HG02943 (cell line): ENCODE results near the gene CCDC157.

Experiments
- ATAC-seq: cut with Tn5 transposase; IDR thresholded peaks from one replicate; pipeline ENCODE4 v1.9.1; 2021; ENCODE audit warnings: mild to moderate bottlenecking, low read depth, moderate library complexity; ENCODE audit not compliant: unreplicated experiment

The CCDC157 gene

GRCh38 chr22:30406400-30406799 lies 49.6 kb downstream of the CCDC157 start:
- ATAC-seq: no peak

DNA sequence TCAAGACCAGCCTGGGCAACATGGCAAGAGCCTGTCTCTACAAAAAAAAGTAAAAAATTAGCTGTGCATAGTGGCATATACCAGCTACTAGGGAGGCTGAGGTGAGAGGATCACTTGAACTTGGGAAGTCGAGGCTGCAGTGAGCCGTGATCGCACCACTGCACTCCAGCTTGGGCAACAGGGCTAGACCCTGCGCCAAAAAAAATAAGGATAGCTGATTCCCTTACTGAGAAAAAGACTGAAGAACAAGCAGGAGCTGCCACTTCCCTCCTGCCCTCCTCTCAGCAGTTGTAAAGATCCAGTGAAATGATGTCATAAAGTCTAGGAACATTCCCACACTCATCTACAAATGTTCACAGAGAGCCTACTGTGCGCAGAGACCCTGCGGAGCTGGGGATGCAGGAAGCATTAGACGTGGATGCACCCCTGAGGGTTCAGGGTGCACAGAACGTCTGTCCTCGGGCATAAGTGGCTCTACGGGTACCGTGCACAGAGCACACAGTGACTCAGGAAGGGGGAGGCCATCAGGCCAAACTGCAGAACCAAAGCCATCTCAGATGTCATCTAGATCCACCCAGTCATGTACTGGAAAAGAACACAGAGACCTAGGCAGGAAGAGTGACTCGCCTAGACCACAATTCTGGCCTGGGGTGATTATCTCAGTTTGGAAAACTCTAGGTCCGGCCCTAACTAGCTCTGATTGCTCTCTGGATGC lies 51.7 kb downstream of the CCDC157 start:
- no peak for ATAC-seq

- no peak for ATAC-seq
These were observed 55.0 kb downstream of the CCDC157 start for GRCh38 chr22:30411780-30412179.

DNA sequence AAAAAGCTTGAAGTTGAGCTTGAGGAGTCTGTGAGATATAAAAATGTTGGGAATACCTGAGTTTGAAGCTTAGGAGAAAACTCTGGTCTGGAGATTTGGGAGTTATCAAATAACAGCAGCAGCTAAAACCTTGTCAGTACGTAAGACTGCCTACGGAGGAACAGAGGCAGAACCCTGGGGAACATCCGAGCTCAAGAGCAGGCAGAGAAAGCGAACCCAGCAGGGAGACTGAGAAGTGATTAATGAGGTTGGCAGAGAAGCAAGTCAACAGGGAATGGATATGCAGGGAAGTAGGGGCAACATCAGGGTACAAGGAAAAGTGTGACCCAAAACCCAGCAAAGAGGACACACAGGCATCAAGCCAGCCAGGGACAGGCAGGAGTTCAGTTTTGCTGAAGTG lies 56.2 kb downstream of the CCDC157 start:
- no peak for ATAC-seq

- no peak for ATAC-seq
These were observed 57.1 kb downstream of the CCDC157 start for GRCh38 chr22:30413745-30414524.

DNA sequence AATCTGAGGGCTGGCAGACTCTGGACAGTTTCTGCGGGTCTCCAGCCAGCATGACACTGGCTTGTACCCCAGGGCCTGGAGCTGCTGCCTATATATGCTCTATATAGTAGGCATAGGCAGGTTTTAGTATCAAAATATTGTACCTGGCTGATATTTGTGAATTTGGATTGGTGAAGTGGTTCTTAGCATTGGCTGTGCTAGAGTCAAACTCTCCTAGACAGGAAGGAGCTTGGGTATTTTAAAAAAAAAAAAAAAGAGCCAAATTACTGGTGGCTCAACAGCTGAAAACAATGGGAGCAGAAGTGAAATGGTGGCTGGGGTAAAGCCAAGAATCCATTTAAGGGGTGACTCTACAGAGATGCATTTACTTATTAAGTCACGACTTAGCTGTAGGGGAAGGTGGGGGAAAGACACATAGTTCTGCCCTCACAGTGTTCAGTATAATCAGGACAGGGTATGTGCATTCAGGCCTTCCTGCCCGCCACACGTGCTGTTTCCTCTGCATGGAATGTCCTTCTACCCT lies 57.8 kb downstream of the CCDC157 start:
- no peak for ATAC-seq

- no peak for ATAC-seq
These were observed 59.6 kb downstream of the CCDC157 start for GRCh38 chr22:30416403-30416802.

- no peak for ATAC-seq
These were observed 60.0 kb downstream of the CCDC157 start for GRCh38 chr22:30416837-30417236.

DNA sequence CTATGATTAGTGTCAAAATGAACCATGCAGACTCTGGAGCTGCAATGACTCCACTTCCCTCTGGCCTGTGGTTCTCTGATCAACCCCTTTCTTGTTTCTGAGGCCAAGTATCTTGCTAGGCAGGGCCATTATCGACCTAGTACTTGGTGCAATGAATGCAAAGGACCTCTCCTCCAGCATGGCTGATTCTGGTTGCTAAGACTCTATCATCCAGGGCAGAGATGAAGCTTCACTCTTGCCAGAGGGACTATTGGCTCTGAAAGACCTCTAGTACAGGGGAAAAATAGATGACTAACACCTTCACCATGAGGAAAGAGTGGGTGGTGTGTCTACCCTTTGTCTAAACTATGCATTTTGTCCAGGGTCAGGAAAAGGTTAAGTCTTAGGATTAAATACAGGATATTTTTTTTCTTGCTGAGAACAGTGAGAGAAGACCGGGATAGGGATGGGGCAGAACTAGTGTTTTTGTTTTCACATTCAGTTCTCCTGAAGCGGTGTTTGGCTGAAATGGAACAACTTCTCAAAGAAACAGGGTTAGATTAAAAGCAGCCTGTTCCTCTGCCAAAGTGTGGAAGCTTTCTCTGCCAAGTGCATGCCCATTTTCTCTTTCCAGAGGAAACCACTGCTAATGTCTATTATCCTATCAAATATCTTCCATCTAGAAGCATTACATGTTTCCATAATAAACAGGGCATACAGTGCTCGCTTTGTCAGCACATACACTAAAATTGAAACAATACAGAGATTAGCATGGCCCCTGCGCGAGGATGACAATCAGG lies 63.7 kb downstream of the CCDC157 start:
- ATAC-seq: no peak

- ATAC-seq: no peak
These were observed 65.1 kb downstream of the CCDC157 start for GRCh38 chr22:30421695-30422480.

GRCh38 chr22:30422481-30423300 lies 65.9 kb downstream of the CCDC157 start:
- ATAC-seq: no peak

- ATAC-seq: peak; percentile 29
These were observed 66.6 kb downstream of the CCDC157 start for GRCh38 chr22:30423301-30423958.

DNA sequence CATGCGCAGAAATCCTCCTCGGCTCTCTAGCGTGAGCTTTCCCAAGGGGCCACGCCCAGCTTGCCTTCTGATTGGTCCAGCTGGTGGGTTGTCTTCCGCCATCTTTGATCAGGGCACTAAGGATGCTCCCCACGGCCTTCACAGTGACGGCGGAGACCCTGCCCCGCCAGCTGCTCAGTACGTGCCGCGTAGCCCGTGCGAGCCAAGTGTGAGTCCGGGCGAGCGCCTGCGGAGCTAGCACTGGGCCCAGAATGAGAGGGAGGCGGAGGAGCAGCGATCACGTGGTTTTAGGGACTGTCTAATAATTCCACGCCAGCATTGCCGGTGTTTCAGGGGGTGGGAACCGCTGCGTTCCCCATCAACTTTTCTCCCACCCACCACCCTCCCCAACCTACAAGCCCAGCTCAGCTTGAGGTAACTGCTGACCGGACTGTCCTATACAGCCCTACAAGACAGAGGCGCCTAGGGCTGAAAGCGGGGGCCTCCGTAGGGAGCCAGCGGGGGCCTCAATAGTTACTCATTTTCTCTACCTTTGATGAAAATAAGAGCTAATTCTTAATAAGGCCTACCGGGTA lies 67.2 kb downstream of the CCDC157 start:
- ATAC-seq: peak; percentile 78

DNA sequence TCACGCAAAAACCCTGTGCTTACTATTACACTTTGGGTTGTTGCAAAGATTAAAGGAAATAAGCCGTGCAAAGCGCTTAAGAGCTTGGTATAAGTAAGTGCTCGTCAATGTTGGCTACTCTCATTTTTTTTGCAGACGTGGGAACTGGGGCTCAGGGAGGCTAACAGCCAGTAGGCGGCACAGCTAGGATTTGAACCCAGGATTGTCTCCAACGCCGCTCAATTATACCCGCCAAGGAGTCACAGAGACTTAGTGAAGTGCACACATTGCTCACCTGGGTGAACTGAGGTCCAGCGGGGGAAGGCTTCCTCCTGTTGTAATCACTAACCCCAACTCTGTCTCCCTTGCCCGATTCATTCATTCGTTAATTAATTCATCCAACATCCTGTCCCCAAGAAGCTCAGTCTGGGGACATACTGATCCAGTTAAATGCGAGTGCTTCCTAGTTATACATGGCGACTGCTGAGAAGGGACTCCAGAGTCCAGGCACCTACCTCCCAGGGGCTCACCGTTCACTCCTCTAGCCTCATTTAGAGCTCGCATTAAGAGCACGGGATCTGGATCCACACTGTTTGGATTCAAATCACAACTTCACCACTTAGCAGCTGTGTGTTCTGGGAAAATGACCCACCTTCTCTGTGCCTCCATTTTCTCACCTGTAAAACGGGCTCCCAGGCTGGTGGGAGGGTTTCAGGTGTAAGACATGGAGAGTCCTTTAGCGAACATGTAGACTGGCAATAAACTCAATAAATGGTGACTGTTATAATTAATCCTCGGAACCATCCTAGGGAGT lies 67.9 kb downstream of the CCDC157 start:
- no peak for ATAC-seq

DNA sequence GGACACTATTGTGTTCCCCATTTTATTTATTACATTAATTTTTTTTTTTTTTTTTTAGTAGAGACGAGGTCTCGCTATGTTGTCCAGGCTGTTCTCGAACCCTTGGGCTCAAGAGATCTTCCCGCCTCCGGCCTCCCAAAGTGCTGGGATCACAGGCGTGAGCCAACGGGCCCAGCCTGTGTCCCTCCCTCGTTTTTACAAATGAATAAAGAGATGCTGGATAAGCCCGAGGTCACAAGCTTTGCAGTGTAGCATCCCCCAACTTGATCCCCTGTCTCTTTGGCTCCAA lies 68.5 kb downstream of the CCDC157 start:
- ATAC-seq: no peak

GRCh38 chr22:30425616-30426387 lies 69.0 kb downstream of the CCDC157 start, which contains the start of gene MTFP1:
TSS of gene MTFP1 (plus strand) at chr22:30425768. CDS start at chr22:30425880, 112 bp downstream.
- no peak for ATAC-seq
